K562 (cell line): ENCODE data around the gene ADCY5.

ENCODE experiments used
- ARNT ChIP-seq, 2 experiments: fragments of 450-650 bp; IDR thresholded peaks; 2 replicates each; pipeline ENCODE4 v1.6.1; 2016; ENCODE audit warnings: mild to moderate bottlenecking in 1 of 2
- BCL6 ChIP-seq: fragments of 250-450 bp; sonication (Bioruptor Pico); IDR thresholded peaks from 2 replicates; pipeline ENCODE4 v1.4.0; 2020
- EP300 ChIP-seq: IDR thresholded peaks from 2 replicates; pipeline ENCODE4 v1.6.1; 2012; ENCODE audit warnings: low read length, improper control_type of control experiment
- ZNF212 ChIP-seq: fragments of 450-650 bp; formaldehyde crosslinking; IDR thresholded peaks from 2 replicates; pipeline ENCODE4 v1.4.0; 2020; ENCODE audit warnings: mild to moderate bottlenecking

DNA sequence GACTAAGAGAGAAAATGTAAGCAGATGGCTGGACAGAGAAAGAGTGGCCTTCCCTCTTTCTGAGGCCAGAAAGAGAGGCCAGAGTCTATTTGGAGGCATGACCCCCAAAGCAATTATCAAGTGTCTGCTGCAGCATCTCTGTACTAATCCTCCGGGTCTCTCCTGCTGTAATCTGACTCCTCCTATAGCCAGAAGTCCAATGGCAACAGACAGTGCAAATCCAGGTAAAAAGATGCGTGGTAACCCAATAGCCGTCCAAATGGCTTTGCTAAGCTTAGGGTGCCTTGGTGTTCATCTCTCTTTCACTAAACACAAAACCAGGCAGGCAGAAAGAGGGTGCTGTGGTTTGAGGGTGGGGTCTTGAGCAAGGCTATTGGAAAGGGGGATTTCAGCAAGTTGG is 91.6 kb downstream of the ADCY5 start:
- TF ChIP-seq BCL6 (no peak), EP300 (no peak), ZNF212 (no peak), ARNT (IDR thresholded peaks at IDR 0.05) (no peak)
